IPS DF 4.7 (cell line): ENCODE results near the gene ADAMTSL2.

Source experiments
- DNase-seq: peaks from one replicate; pipeline ENCODE4 v3.0.0-alpha.2; 2013; ENCODE audit warnings: low spot score; ENCODE audit errors: extremely low read depth

The ADAMTSL2 gene

GRCh38 chr9:133532937-133533668, 1.4 kb upstream of the ADAMTSL2 start:
- no peak for DNase-seq

- no peak for DNase-seq
Observed at GRCh38 chr9:133533857-133534256, 647 bp upstream of the ADAMTSL2 start.

- DNase-seq, result no peak
Observed at GRCh38 chr9:133535306-133535877, 888 bp downstream of the ADAMTSL2 start.

- no peak for DNase-seq
Observed at GRCh38 chr9:133536080-133536479, 1.6 kb downstream of the ADAMTSL2 start.

GRCh38 chr9:133536536-133536935, 2.0 kb downstream of the ADAMTSL2 start:
- no peak for DNase-seq

- DNase-seq, result no peak
Observed at GRCh38 chr9:133537257-133537656, 2.8 kb downstream of the ADAMTSL2 start.

- no peak for DNase-seq
Observed at GRCh38 chr9:133538176-133538575, 3.7 kb downstream of the ADAMTSL2 start.

- no peak for DNase-seq
Observed at GRCh38 chr9:133538851-133539833, 4.6 kb downstream of the ADAMTSL2 start.

- no peak for DNase-seq
Observed at GRCh38 chr9:133539991-133540697, 5.6 kb downstream of the ADAMTSL2 start.

- no peak for DNase-seq
Observed at GRCh38 chr9:133540698-133541025, 6.2 kb downstream of the ADAMTSL2 start.

GRCh38 chr9:133542002-133542401, 7.5 kb downstream of the ADAMTSL2 start:
- DNase-seq, result no peak

GRCh38 chr9:133543772-133544467, 9.4 kb downstream of the ADAMTSL2 start:
- no peak for DNase-seq

GRCh38 chr9:133545494-133546286, 11.2 kb downstream of the ADAMTSL2 start:
- DNase-seq, result no peak

- no peak for DNase-seq
Observed at GRCh38 chr9:133546287-133546680, 11.8 kb downstream of the ADAMTSL2 start.

- DNase-seq, result no peak
Observed at GRCh38 chr9:133547116-133547515, 12.6 kb downstream of the ADAMTSL2 start.

GRCh38 chr9:133551446-133551845, 16.9 kb downstream of the ADAMTSL2 start:
- no peak for DNase-seq

- no peak for DNase-seq
Observed at GRCh38 chr9:133552236-133552635, 17.7 kb downstream of the ADAMTSL2 start.

- DNase-seq, result no peak
Observed at GRCh38 chr9:133553123-133553522, 18.6 kb downstream of the ADAMTSL2 start.

GRCh38 chr9:133553973-133554713, 19.6 kb downstream of the ADAMTSL2 start:
- DNase-seq, result no peak
